ENCODE data around the gene SOX13. TPM values are rescaled to one million over a fixed set of nuclear protein-coding genes. Genes with fewer than 3 reads are reported as not detected.

The SOX13 gene
- polyA plus RNA-seq, 3 donors, result 0.52 TPM; not detected in 2

GRCh38 chr1:204103431-204103741 is 30.5 kb downstream of the SOX13 start:
- H3K4me3 ChIP-seq (replicated peaks in 1 of 3; ENCODE audit: low read depth in 2 of 3, low read length in 3 of 3), result no peak overlapping the region
- no peaks in the 10 kb centered on the region for H3K4me1 ChIP-seq (ENCODE audit: control insufficient read depth in 1 of 2, insufficient read depth in 2 of 2, low read length in 2 of 2)
- H3K27ac Mint-ChIP-seq, result no peak overlapping the region
- peaks cover 0 to 2% (median 0%) of the 10 kb centered on the region in 7 donors for H3K9me3 Mint-ChIP-seq
- peaks cover 4 to 19% of the 10 kb centered on the region in 2 donors for H3K27me3 ChIP-seq (ENCODE audit: control insufficient read depth in 2 of 2, insufficient read depth in 2 of 2, low read length in 2 of 2)
- H3K36me3 Mint-ChIP-seq, result no peaks in the 10 kb centered on the region
- H4K20me1 ChIP-seq (ENCODE audit: insufficient read depth, low read length), result no peaks in the 10 kb centered on the region
- 94% methylated on average over 2 of the region's 2 CpGs for WGBS (ENCODE audit: insufficient coverage)
- TF ChIP-seq, protein P1, sequence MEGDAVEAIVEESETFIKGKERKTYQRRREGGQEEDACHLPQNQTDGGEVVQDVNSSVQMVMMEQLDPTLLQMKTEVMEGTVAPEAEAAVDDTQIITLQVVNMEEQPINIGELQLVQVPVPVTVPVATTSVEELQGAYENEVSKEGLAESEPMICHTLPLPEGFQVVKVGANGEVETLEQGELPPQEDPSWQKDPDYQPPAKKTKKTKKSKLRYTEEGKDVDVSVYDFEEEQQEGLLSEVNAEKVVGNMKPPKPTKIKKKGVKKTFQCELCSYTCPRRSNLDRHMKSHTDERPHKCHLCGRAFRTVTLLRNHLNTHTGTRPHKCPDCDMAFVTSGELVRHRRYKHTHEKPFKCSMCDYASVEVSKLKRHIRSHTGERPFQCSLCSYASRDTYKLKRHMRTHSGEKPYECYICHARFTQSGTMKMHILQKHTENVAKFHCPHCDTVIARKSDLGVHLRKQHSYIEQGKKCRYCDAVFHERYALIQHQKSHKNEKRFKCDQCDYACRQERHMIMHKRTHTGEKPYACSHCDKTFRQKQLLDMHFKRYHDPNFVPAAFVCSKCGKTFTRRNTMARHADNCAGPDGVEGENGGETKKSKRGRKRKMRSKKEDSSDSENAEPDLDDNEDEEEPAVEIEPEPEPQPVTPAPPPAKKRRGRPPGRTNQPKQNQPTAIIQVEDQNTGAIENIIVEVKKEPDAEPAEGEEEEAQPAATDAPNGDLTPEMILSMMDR (IDR thresholded peaks at IDR 0.05), result no peak
- peaks cover 20 to 41% (median 27%) of the 10 kb centered on the region in 3 donors for H3K27me3 Mint-ChIP-seq (ENCODE audit: low read depth in 3 of 3)
- no peak overlapping the region for H3K27ac ChIP-seq (ENCODE audit: low read depth in 1 of 2, low read length in 2 of 2)
- H3K4me2 ChIP-seq (replicated peaks; ENCODE audit: extremely low read depth, low read length, poor library complexity, severe bottlenecking), result no peak overlapping the region
- no peak for DNase-seq
- H3K4me1 Mint-ChIP-seq, result peaks cover 11% of the 10 kb centered on the region
- intact Hi-C loops (cut with micrococcal nuclease), result no loop called here
- no peak overlapping the region for H3K4me3 Mint-ChIP-seq
- H3K9ac ChIP-seq (ENCODE audit: insufficient read depth, low read length, poor library complexity, severe bottlenecking), result no peak overlapping the region
- no peaks in the 10 kb centered on the region for H3K79me2 ChIP-seq (ENCODE audit: insufficient read depth, low read length)
- H3K9me3 ChIP-seq (replicated peaks in 1 of 2; ENCODE audit: control insufficient read depth in 1 of 2, insufficient read depth in 1 of 2, low read length in 2 of 2), result no peaks in the 10 kb centered on the region
- H3K36me3 ChIP-seq (replicated peaks in 1 of 2; ENCODE audit: control insufficient read depth in 1 of 2, insufficient read depth in 2 of 2, low read length in 2 of 2), result no peaks in the 10 kb centered on the region
- no peak overlapping the region for H2AFZ ChIP-seq (ENCODE audit: insufficient read depth, low read depth, low read length, poor library complexity, severe bottlenecking)

DNA sequence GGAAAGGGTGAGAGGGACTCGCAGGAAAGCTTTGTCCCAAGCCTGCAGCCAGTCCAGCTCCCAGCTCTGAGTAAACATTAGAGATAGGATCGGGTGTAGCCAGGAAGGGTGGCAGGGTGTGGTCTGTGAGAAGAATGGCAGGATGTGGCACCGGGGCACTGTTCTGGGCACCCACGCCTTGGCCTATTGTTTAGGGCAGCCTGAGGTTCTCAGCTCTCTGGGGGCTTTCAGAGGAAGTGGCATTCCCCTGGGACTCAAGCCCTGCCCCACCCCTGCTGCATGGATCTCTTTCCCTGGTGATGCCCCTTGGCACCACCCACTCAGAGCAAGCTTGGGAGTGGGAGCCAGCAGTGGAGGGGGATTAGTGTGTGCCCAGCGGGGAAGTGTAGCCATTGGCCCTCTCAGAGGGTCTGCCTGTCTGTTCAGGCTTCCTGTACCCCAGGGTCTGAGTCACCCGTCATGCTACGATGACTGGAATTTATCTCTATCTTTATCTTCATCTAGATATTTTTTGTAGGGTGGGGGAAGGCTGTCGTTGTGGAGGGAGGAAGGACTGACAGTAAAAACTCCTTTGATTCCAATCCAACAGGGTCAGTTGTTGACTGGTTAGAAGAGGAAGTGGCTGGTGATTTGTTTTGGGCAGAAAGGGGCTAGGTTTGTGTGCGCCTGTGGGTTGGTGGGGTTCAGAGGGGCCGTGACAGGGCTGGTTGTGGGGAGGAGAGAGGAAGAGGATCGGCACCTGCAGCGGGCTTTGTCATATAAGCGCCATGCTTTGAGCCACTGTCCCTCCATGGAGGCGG is 31.6 kb downstream of the SOX13 start:
- H3K9me3 ChIP-seq (replicated peaks in 1 of 2; ENCODE audit: control insufficient read depth in 1 of 2, insufficient read depth in 1 of 2, low read length in 2 of 2), result no peaks in the 10 kb centered on the region
- H3K27ac ChIP-seq (ENCODE audit: low read depth in 1 of 2, low read length in 2 of 2), result no peak overlapping the region
- peaks cover 27 to 44% (median 28%) of the 10 kb centered on the region in 3 donors for H3K27me3 Mint-ChIP-seq (ENCODE audit: low read depth in 3 of 3)
- WGBS (ENCODE audit: insufficient coverage), result 22% methylated on average over 8 of the region's 14 CpGs
- no peaks in the 10 kb centered on the region for H3K36me3 Mint-ChIP-seq
- no peaks in the 10 kb centered on the region for H4K20me1 ChIP-seq (ENCODE audit: insufficient read depth, low read length)
- H3K36me3 ChIP-seq (replicated peaks in 1 of 2; ENCODE audit: control insufficient read depth in 1 of 2, insufficient read depth in 2 of 2, low read length in 2 of 2), result no peaks in the 10 kb centered on the region
- no peak overlapping the region for H3K27ac Mint-ChIP-seq
- H3K4me3 Mint-ChIP-seq, result peak overlapping the region in 1 of 2 donors; percentile 50
- no peak overlapping the region for H3K4me3 ChIP-seq (replicated peaks in 1 of 3; ENCODE audit: low read depth in 2 of 3, low read length in 3 of 3)
- H2AFZ ChIP-seq (ENCODE audit: insufficient read depth, low read depth, low read length, poor library complexity, severe bottlenecking), result no peak overlapping the region
- peaks cover 11% of the 10 kb centered on the region for H3K4me1 Mint-ChIP-seq
- H3K79me2 ChIP-seq (ENCODE audit: insufficient read depth, low read length), result no peaks in the 10 kb centered on the region
- TF ChIP-seq, protein P1 (IDR thresholded peaks at IDR 0.05), result no peak
- H3K9ac ChIP-seq (ENCODE audit: insufficient read depth, low read length, poor library complexity, severe bottlenecking), result no peak overlapping the region
- intact Hi-C loops (cut with micrococcal nuclease), result no loop called here
- peaks cover 0 to 2% (median 0%) of the 10 kb centered on the region in 7 donors for H3K9me3 Mint-ChIP-seq
- H3K27me3 ChIP-seq (ENCODE audit: control insufficient read depth in 2 of 2, insufficient read depth in 2 of 2, low read length in 2 of 2), result peaks cover 4 to 19% of the 10 kb centered on the region in 2 donors
- DNase-seq, result no peak
- H3K4me1 ChIP-seq (ENCODE audit: control insufficient read depth in 1 of 2, insufficient read depth in 2 of 2, low read length in 2 of 2), result no peaks in the 10 kb centered on the region
- H3K4me2 ChIP-seq (replicated peaks; ENCODE audit: extremely low read depth, low read length, poor library complexity, severe bottlenecking), result no peak overlapping the region

All from CD14-positive monocyte (primary cell).